ENCODE data around the gene PLEKHB2. TPM values are rescaled to one million over a fixed set of nuclear protein-coding genes. Genes with fewer than 3 reads are reported as not detected.

PLEKHB2 gene
- total and polyA plus RNA-seq, 9 of the 15 experiments (the other 6 are each of a cell fraction or from before 2014, with no cell fraction given) = 41.3 to 71.5 (median 50.2) TPM

- TF ChIP-seq, protein P1, sequence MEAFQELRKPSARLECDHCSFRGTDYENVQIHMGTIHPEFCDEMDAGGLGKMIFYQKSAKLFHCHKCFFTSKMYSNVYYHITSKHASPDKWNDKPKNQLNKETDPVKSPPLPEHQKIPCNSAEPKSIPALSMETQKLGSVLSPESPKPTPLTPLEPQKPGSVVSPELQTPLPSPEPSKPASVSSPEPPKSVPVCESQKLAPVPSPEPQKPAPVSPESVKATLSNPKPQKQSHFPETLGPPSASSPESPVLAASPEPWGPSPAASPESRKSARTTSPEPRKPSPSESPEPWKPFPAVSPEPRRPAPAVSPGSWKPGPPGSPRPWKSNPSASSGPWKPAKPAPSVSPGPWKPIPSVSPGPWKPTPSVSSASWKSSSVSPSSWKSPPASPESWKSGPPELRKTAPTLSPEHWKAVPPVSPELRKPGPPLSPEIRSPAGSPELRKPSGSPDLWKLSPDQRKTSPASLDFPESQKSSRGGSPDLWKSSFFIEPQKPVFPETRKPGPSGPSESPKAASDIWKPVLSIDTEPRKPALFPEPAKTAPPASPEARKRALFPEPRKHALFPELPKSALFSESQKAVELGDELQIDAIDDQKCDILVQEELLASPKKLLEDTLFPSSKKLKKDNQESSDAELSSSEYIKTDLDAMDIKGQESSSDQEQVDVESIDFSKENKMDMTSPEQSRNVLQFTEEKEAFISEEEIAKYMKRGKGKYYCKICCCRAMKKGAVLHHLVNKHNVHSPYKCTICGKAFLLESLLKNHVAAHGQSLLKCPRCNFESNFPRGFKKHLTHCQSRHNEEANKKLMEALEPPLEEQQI (IDR thresholded peaks at IDR 0.05) = no peak
- TF ChIP-seq MYNN (IDR thresholded peaks at IDR 0.05) (no peak), MYNN (CRISPR knock-in tag; IDR thresholded peaks at IDR 0.05) (no peak), PHF20 (IDR thresholded peaks at IDR 0.05; ENCODE audit: partially characterized antibody) (no peak), E2F3 (CRISPR knock-in tag; IDR thresholded peaks at IDR 0.05) (no peak), ZNF561 (CRISPR knock-in tag; conservative IDR thresholded peaks at IDR 0.05) (no peak), ZZZ3 (IDR thresholded peaks at IDR 0.05) (no peak), HNRNPK (IDR thresholded peaks at IDR 0.05; ENCODE audit: low read depth, low read length, poor library complexity, severe bottlenecking) (no peak), HES1 (IDR thresholded peaks at IDR 0.05; ENCODE audit: low read depth) (0 out of 2 replicates have a peak, but pooled peaks have one; percentile 10), ELK1 (CRISPR knock-in tag; IDR thresholded peaks at IDR 0.05) (no peak), RFX7 (CRISPR knock-in tag; IDR thresholded peaks at IDR 0.05) (no peak), TAF7 (tag; IDR thresholded peaks at IDR 0.05) (no peak), NR4A1 (CRISPR knock-in tag; IDR thresholded peaks at IDR 0.05) (no peak), NR4A1 (tag; IDR thresholded peaks at IDR 0.05) (peak; percentile 27; the same call in 1 of the 2 replicates), BCL6 (CRISPR knock-in tag; IDR thresholded peaks at IDR 0.05) (no peak), SMARCC2 (IDR thresholded peaks at IDR 0.05; ENCODE audit: low read depth) (no peak), HMBOX1 (IDR thresholded peaks at IDR 0.05) (no peak), PKNOX1 (IDR thresholded peaks at IDR 0.05) (peak; percentile 45), NFE2L1 (tag; IDR thresholded peaks at IDR 0.05; ENCODE audit: borderline replicate concordance, low read depth) (no peak), ZNF174 (CRISPR knock-in tag; IDR thresholded peaks at IDR 0.05) (no peak), ZNF75A (CRISPR knock-in tag; IDR thresholded peaks at IDR 0.05) (no peak), FOXP1 (CRISPR knock-in tag; IDR thresholded peaks at IDR 0.05) (no peak)
- TF ChIP-seq, protein P2, sequence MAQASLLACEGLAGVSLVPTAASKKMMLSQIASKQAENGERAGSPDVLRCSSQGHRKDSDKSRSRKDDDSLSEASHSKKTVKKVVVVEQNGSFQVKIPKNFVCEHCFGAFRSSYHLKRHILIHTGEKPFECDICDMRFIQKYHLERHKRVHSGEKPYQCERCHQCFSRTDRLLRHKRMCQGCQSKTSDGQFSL (CRISPR knock-in tag; IDR thresholded peaks at IDR 0.05) = no peak
- TF ChIP-seq, protein P2 (tag; IDR thresholded peaks at IDR 0.05) = no peak
Measured at GRCh38 chr2:131104487-131105155, 515 bp upstream of the PLEKHB2 start (continued).
